Activated CD8-positive, alpha-beta memory T cell treated with anti-CD3 and anti-CD28 coated beads for 48 hours (primary cell): ENCODE results near the gene DHX16.

Source experiments
- DNase-seq, 3 experiments: peaks; one replicate each; pipeline ENCODE4 v3.0.0-alpha.2; 2020; ENCODE audit warnings: low read depth in 2 of 3, low spot score in 2 of 3

DHX16 gene

DNA sequence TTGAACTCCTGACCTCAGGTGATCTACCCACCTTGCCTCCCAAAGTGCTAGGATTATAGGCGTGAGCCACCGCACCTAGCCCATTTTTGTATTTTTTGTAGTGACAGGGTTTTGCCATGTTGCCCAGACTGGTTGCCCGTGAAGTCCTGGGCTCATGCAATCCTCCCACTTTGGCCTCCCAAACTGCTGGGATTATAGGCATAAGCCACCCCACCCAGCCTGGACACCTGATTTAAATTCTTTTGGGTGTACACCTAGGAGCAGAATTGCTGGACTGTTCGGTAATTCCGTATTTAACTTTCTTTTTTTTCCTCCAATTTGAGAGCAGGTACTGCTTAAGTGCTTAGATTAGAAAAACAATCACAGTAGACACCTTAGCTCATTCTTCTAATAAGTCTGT is 23.6 kb upstream of the DHX16 start:
- DNase-seq: no peak

DNA sequence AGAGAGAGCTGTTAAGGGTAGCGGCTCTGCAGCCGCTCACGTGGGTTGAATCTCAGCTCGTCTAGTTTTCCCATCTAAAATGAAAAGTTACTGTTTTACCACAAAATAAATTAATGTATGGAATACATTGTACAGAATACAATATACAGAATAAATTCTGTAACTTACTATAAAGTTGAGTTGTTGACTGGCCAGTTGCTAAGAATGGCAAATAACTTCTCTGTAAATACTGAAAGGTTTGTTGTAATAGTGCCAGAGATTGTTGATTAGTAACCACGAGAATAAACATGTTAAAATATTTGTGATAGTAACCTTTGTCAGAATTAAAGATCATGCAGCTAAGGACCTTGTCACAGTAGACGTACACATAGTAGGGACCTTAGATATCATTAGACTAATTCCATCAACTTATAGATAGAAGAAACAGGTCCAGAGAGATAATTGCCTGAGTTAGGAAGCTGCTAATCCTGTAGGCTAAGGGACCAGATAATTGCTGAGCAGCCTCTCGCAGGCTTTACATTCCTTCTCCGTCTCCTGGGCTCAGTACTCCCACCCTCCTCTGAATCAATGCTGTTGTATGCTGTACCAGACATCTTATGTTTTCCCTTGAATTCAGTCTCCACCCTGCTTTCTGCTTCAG is 18.5 kb upstream of the DHX16 start:
- no peak for DNase-seq

DNA sequence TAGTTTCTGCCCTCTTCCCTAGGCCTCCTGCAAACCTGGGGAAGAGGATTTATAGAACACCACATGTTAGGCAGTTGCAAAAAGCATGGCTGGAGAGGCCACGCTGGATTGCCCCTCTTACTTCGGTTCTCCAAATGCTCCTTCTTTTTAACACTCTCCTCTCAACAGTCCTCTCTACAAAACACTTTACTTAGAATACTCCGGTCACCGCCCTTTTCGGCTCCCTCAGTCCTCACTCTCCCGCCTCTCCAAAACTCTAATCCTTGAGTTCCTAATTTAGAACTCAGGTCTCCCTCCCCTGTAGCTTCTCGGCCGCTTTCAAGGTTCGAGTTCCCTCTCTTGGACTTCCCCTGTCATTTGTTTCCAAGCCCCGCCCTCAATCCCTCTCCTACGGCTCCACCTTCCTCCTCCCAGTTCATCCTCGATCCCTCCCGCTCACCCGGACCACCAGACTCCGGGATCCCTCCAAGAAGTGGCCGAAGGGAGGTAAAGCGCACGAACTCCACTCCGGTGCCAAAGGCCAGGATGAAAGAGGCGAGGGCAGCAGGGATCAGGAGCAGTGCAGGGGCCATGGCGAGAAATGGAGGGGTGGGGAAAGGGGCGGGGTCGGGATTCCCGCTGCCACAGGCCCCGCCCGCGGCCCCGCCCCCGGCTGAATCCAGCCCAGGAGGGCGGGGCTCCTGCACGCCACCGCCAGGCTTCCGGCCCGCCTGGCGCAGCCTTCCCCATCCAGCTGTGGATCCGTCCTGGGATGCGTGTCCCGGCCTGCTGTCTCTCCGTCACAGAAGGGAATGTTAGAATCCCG is 17.8 kb upstream of the DHX16 start, which contains the start of gene NRM:
Gene NRM, minus strand, starts transcription at position 582 of the 805 bp plus-strand sequence. Its CDS starts 10 bp downstream, at position 572.
- DNase-seq: peak in 2 of 3 experiments; percentile 62 to 72

DNA sequence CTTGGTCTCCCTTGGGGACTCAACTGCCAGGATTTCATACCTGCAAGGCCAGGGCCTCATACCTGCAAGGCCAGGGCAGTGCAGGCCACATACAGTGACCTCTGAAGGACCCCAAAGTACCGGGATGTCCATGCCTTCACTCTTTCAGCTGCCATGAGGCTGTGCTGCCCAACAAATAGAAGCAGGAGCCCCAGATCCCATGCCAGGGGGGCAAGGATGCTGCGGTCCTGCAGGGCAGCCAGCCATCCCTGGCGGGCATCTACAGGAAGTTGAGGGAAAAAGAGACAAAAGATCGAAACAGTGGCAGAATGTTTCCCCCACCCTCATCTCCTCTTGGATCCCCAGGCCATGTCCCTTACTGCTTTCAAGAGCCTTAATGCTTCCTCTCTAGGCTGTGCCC is 17.2 kb upstream of the DHX16 start:
- DNase-seq: no peak

DNA sequence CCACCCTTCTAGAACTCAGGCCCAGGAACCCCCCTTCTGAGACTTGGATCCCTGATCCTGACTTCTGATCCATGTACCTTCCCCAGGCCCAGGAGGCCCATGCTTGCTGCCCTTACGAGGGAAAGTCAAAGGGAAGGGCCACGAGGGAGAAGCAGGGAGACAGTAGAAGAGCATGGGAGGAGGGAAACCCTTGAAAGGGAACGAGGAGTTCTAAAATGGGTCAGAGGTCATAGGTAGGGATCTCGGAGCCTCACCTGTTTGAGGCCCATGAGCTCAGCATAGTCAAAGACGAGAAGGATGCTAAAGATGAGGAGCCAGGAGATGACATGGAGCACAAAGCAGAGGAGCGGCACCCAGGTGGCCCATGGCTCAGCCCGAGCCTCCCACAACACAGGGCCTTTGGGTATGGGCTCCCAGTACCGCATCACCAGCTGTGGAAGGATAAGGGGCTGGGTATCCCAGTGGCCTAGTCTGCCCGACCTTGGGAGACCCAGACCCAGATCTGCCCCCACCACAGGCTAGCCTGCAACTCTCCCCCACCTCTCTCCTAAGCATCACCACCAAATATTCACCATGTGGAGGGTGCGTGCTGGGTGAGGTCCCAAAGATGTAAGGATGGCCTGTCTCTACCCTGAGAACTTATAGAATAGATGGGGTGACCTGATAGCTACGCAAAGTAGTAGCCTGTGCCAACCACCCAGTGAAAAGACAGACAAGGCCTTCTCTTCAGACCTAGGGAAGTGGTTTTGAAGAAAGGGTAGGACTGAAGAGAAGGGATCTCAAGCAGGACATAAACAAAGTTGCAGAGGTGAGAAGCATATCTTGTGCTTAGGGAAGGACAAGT is 16.4 kb upstream of the DHX16 start:
- no peak for DNase-seq

DNA sequence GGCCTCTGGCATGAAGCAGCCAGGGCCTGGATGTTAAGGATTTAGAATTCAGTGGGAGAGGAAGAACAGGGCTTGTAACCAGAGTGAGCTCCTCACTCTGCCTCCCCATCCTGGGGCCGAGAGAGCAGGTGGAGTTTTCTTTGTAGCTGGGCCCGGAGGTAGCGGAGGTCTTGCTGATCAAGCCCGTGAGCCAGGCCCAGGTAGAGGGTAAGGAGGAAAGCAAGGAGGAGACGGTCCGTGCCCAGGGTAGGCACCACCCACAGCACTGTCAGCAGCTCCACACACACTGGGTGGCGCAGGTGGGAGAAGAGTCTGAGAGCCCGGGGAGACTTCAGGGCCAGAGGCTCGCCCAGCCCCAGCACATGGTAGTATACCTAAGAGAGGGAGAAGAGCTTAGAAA is 15.8 kb upstream of the DHX16 start:
- no peak for DNase-seq

DNA sequence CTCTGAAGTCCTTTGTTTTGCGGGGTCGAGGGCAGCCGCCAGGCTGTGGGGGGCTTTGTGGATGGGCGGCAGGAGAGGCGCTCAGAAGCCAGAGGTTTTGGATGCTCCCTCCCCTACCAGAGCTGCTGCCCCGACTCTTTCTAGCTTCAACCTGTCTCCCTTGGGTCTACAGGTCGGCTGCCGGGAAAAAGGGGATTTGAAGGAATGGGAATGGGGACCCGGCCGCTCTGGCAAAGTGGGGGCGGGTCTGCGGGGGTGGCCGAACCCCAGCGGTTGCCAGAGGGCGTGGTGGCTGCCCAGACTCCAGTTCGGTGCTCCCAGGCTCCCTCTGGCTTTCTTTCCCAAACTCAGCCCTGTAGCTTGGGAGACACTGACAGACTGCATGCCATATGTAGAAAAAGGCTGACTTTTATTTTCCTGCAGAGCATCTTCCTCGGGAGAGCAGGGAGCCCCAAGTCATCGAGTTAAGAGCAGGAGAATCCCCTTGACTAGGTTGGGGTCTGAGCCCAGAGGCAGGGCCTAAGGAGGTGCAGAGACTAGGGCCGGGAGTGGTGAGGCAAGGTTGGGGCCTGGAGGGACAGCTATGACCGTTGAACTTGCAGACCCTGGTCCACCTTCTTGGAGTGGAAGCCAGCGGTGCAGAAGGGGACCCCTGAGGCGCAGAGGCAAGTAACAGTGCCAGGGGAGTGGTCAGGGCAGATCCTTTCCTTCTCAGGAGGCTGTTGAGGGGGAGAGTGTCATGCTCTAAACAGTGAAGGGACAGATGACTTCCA is 15.0 kb upstream of the DHX16 start:
- no peak for DNase-seq

DNA sequence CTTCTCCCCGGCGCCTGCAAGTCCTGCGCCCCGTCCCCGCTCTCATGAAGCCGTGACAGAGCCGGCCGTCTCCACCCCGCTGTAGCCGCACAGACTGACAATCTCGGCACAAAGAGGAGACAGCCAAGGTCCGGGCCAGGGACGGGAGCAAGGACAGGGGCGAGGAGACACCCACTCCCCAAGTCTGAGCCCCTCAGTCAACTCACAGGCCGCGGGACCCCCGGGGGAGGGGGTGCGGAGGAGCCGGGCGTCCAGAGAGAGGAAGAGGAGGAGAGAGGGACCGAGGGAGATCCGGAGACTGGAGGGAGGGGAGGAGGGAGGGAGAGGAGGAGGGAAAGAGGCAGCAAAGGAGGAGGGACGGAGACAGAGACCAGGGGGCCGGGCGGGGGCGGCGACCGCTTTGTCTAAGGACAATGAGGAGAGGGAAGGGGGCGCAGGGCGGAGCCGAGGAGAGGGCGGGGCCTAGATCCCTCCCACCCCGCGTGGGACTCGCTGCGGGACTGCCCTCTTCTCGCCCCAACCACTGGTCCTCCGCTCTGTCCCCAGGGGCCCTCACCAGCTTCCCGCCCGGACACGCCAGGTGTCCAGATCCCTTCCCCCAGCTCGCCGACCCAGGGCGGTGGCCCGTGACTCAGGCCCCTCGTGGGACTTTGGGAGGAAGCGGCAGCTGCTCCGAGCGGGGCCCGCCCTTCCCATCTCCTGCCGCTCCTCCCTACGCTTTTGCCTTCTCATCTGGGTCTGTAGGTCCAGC is 14.3 kb upstream of the DHX16 start:
- DNase-seq: peak; percentile 65 to 73 (median 70)

DNA sequence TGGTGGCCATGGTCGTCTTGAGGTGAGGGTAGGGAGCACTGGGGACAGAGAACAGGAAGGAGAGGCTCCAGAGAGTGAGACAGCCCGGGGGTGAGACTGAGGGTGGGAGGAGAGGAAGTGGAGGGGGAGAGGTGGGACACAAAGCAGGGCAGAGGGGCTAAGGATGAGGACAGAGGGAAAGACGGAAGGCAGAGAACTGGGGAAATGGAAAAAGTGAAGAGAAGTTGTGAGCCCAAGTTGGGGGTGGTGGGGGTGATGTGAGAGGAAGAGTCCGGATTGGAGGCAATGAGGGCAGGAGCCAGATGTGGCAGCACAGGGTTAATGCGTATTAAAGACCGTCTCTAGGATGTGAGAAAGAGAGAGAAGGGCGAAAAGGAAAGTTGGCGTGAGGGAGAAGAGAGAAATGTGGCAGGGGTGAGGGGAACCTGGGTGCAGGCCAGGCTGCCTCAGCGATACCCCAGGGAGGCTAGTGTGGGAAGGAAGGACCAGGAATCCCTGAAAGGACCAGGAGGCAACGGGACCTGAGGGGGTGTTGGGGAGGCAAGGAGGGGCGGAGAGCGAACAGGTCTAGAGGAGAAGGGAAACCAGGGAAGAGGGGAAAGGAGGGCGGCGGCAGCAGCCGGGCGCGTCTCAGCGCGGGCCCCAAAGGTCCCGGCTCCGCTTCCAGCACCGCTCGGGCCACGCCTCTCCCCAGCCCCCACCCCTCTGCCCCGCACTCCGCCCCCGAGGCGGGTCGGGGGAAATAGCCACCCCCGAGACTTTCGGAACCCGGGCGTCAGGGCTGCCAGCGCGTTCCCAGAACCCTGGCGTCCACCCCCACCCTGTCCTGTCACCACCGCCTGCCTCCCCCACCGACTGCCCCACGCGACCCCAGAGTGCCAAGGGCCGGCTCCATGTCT is 13.5 kb upstream of the DHX16 start, which contains the start of gene PPP1R18:
Gene PPP1R18, minus strand, starts transcription at position 637 of the 899 bp plus-strand sequence. Its CDS starts 627 bp downstream, at position 10.
- peak; percentile 65 to 76 (median 75) for DNase-seq

DNA sequence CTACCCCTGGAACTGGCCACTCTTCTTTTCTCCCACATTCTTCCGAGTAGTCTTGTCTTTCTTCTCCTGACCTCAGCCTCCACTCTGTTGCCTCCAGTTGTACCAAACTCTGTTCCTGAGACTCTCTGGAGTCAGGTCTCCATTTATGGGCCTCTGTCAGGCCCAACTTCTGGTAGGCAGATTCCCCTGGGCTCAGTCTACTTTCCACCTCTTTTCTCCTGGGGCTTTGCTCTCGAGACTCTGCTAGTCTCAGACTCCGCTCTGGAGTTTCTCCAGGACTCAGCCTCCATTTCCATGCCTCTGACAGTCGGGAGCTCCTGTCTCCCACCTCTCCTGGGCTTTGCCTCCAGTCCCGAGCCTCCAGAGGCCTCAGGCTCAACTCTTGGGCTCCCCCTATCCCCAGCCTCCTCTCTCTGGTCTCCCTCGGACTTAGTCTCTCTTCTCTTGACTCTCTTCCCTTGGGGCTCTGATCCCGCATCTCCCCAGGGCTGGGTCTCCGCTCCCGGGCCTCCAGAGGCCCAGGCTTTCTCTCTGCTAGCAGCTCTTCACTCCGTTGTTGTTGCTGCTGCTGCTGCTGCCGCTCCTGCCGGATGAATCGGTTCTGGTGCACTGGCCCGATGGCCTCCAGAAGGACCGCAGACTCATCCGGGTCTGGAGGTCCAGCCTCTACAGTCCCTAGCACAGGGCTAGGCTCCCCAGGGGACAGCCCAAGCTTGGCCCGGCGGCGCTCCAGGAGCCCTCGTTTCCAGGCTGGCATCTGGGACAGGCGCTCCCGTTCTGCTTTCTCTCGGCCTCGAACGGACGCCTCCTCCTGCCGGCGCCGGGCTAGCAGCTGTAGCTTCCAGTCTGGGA is 12.6 kb upstream of the DHX16 start:
- no peak for DNase-seq

DNA sequence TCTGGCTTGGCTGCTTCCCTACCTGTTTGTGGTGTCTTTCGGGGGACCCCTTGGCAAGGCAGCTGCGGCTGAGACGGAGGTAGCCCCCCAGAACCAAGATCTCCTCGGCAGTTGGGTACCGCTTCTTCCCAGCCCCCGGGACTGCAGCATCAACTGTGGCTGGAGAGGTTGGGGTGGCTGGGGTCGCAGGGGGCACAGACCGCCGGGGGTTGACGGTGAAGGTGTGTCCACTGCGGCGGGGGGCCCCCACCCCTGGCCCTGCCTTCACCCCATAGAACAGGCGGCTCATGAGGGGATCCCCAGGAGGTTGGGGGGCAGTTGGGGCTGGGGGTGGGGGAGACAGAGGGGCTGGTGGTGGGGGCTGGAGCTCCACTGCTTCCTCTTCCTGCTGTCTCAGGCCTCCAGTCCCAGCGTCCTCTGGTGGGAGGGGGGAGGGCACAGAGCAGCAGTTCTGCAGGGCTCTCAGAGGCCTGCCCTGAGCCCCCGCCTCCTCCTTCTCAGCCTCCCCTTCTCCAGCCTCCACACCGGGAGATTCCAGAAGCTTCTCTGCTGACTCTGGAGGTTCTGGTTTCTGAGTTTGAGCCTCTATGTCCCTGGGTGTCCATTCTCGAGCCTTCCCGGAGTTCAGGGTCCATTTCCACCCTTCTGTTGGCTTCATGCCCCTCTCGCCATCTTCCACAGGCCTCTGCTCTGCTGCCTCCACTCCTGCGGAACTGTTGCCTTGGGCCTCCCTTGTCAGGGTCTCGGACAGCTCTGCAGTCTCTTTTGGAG is 11.8 kb upstream of the DHX16 start:
- no peak for DNase-seq

DNA sequence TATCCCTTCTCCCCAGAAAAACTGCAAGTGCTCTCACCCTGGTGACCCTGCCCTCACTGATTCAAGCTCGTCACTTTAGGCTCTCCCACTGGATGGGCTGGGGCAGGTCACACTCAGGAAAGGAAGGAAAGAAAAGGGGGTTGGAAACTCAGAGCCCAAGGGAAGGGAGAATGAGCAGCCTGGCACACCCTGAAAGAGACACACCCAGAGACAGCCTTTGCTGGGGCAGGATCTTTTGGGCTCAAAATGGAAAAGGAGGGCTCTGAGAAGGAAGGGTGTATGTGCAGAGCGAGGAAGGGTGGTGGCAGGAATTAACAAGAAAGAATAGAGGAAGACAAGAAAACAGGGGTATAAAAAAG is 11.2 kb upstream of the DHX16 start:
- no peak for DNase-seq

DNA sequence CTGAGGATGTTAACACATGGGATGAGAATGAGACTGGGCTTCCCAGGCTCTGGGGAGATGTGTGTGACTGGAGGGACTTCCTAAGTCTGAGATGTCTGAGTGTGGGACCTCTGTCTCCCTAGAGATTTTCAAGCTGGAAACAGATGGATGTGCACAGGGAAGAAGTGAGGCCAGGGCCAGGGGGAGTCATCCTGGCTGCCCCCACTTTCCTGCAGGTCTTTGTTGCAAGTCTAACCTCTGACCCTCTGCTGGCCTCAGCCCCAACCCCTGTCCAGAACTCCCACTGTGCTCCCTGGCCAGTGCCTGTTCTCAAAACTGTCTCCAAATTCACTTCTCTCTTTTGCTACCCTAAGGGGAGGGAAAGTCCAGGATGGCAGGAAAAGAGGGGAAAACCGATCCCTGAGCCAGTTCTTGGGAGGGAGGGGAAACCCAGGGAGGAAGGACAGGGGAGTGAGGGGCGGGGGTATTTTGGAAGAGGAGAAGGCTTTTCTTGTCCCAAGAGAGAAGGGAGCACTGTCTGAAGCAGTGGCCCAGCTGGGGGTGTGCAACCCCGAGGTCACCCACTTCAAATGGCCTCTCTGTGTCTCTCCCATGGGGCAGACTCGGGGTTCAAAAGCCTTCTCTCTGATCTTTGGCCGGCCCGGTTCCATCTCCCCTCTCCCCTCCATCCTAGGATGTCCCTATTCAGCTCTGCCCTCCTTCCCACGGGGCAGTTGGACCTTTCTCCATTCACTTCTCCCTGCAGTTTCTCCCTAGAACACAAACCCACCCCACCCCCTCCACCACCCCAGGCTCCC is 10.6 kb upstream of the DHX16 start:
- no peak for DNase-seq

DNA sequence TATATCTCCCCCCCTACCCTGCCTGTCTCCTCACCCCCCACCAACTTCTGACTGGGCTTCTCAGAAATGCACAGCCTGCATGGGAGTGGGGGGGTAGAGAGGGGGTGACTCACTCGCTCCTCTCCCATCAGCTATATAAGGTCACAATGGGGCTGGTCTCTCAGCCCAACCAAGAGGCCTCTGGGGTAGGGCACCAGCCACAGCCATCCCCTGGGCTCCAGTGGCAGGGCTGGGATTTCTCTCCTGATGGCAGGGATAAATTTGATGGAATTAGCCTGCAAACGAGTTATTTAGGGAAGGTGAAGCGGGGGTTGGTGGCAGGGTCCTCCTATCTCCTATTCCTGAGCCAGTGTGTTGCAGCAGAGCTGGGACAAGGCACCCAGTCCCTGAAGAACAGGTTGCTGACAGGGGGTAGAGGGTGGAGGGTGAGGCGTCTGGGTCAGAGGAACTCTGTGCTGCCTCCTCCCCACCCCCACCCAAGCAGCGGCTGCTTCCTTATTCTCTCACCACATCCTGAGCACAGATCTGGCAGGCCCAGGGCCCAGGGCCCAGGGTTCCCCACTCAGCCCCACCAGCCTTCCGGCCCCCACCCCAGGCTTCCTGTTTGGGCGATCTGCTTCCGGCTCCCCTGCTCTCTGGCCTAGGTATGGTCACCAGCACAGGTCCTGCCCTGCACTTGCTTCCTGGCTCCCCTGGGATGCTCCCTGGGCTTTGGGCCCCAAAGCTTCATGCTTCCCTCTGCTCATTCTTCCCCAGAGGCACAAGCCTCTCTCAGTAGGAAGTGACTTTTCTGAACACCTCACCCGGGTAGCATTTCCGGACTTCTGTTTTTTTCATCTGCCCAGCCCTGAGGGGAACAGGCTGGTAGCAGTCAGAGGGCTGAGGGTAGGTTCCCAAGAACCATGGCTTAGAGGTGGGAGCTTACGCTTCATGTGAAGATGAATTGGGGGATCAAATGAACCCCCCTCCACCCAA is 9.6 kb upstream of the DHX16 start:
- DNase-seq: peak; percentile 69 to 78 (median 71)

DNA sequence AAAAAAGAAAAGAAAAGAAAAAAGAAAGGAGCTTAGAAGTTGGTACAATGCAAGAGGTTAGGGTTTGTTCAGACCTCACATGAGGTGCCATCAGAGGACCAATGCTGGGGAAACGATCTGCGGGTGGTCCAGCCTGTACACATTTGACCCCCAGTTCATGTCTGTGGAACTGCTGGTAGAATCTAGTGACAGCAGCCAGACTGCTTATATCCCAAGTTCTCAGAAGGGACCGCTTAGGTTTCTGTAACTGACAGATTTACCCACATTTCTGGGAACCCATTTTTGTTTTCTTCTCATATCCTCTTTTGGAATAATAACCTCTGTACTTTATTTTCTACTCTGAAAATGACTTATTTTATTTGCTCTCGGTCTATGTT is 8.9 kb upstream of the DHX16 start:
- no peak for DNase-seq
